Right lobe of liver (tissue), 4 donors: ENCODE data around the gene PAK3.
A peak's percentile ranks its signal among the peaks of the same experiment; 100 is the strongest.

ENCODE experiments used
- CTCF ChIP-seq, 4 donors: fragments of 200-600 bp in 3 of 4; fragments of 450-650 bp in 1 of 4; IDR thresholded peaks; one replicate each; pipeline versions ENCODE4 v1.5.1 to v1.8.0; 2016 to 2022; ENCODE audit warnings: antibody characterized with exemption in 4 of 4, mild to moderate bottlenecking in 2 of 4
- POLR2A ChIP-seq: fragments of 450-650 bp; IDR thresholded peaks from one replicate; pipeline ENCODE4 v1.6.1; 2017; ENCODE audit warnings: antibody characterized with exemption, mild to moderate bottlenecking
- donor health status: DM: no; HTN: no; CAD: no.
- donor health status: DM: no; HTN: no; CAD: no.
- donor health status: DM: no; HTN: yes; CAD: no.

DNA sequence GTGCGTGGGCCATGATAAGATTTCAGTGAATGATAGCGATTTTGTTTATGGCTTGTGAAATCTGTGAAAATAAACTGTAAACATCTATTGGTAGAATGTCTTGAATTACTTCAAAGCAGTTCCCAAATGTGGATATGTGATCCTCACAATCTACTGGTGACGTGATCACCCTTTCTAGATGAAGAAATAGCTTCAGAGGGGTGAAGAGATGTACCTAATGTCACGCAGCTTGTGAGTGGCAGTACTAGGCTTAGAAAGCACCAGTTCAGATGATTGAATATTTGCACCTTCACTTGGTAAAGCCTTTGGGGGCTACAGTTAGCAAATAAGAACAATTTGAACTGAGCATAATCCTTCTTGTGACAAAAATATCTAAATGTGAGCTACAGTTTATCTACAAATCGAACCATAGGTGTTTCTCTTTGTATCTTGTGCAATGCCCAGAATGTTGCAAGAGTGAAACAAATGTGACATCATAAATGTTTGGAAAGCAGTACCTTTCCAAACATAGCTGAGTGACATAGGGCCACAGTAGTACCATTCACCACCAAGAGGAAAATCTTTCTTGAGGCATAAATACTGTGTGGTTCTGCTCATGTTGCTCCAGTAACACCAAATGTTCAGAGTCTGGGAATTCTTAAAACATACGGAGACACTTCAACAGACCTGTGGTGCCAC lies 14.2 kb downstream of the PAK3 start:
- peak in 1 of 4 donors; percentile 32 for TF ChIP-seq CTCF (IDR thresholded peaks at IDR 0.05)
- no peak for TF ChIP-seq POLR2A
